Right lobe of liver (tissue), 6 donors: ENCODE results near the gene MYL5. TPM values are rescaled to one million over a fixed set of nuclear protein-coding genes. Genes with fewer than 3 reads are reported as not detected.

Experiments
- ATAC-seq, 4 donors: fragments of 200-7000 bp; cut with Tn5 transposase; one replicate each; pipeline ENCODE4 v1.9.1; 2020; ENCODE audit warnings: mild to moderate bottlenecking in 4 of 4, moderate library complexity in 4 of 4
- DNase-seq, 3 donors: peaks; one replicate each; pipeline ENCODE4 v3.0.0-alpha.2; 2020
- H3K27ac ChIP-seq, 3 donors: fragments of 200-600 bp; one replicate each; pipeline ENCODE4 v1.8.0; 2022
- H3K27me3 ChIP-seq, 2 donors: fragments of 200-600 bp; one replicate each; pipeline ENCODE4 v1.8.0; 2022
- H3K36me3 ChIP-seq, 4 donors: fragments of 200-600 bp; sonication (generic) in 1 of 4; one replicate each; pipeline versions ENCODE4 v1.5.1 to v1.8.0; 2017 to 2022; ENCODE audit warnings: control low read depth in 1 of 4
- H3K4me1 ChIP-seq, 4 donors: fragments of 200-600 bp; sonication (generic) in 1 of 4; one replicate each; pipeline versions ENCODE4 v1.5.1 to v1.8.0; 2017 to 2022; ENCODE audit warnings: control low read depth in 1 of 4
- H3K4me3 ChIP-seq, 3 donors: fragments of 200-600 bp; one replicate each; pipeline ENCODE4 v1.8.0; 2022
- H3K9me3 ChIP-seq, 4 donors: fragments of 200-600 bp; sonication (generic) in 1 of 4; one replicate each; pipeline versions ENCODE4 v1.5.1 to v1.8.0; 2017 to 2022; ENCODE audit warnings: control low read depth in 1 of 4
- CTCF ChIP-seq, 4 donors: fragments of 200-600 bp in 3 of 4; fragments of 450-650 bp in 1 of 4; IDR thresholded peaks; one replicate each; pipeline versions ENCODE4 v1.5.1 to v1.8.0; 2016 to 2022; ENCODE audit warnings: antibody characterized with exemption in 4 of 4, mild to moderate bottlenecking in 2 of 4
- POLR2A ChIP-seq: fragments of 450-650 bp; IDR thresholded peaks from one replicate; pipeline ENCODE4 v1.6.1; 2017; ENCODE audit warnings: antibody characterized with exemption, mild to moderate bottlenecking
- WGBS: methylation state at CpG from one replicate; pipeline ENCODE4 v1.1.6; 2018; ENCODE audit warnings: low coverage, low lambda C conversion rate; ENCODE audit not compliant: insufficient coverage; ENCODE audit errors: missing lambda C conversion rate; 5-methylcytosine and 5-hydroxymethylcytosine counted together
- intact Hi-C, 2 donors: fragments of 100-400 bp; cut with DNase I; formaldehyde crosslinking; loops; one replicate each; pipeline versions ENCODE4 v1.11.2 to v1.14.1; 2022
- total RNA-seq, 6 experiments: library from RNA; depleted of rRNA in 2 of 6; stranded (reverse); fragments of >200 nt in 2 of 6; fragmentation: NEBNext Ultra II Directional in 3 of 6; extraction: Animal tissue kit (Norgen Biotek cat#: 25700) in 3 of 6; gene quantifications; one replicate each; pipeline versions ENCODE4 v1.1.0 to v1.2.4, GENCODE V29; 2016 to 2023
- donor health status: DM: no; HTN: yes; CAD: no.
- donor health status: DM: no; HTN: no; CAD: no.
- donor health status: DM: no; HTN: no; CAD: no.
- donor health status: DM: no; HTN: yes; CAD: no.
- donor health status: DM: no; HTN: yes; CAD: no.

MYL5 gene
- total RNA-seq, 6 experiments from 2014 or later, result 6.9 to 9.2 (median 8.4) TPM

- ATAC-seq, result no peak
- TF ChIP-seq POLR2A (no peak), CTCF (IDR thresholded peaks at IDR 0.05) (no peak)
Observed at GRCh38 chr4:654503-654845, 19.9 kb upstream of the MYL5 start.

GRCh38 chr4:654871-655463, 19.4 kb upstream of the MYL5 start:
- DNase-seq (peak in 2 of 3 donors; percentile 12 to 40), ATAC-seq (no peak)
- intact Hi-C loops, result no loop called here
- no peaks in the 10 kb centered on the region for H3K9me3 ChIP-seq
- TF ChIP-seq CTCF (IDR thresholded peaks at IDR 0.05) (no peak), POLR2A (no peak)
- H3K27ac ChIP-seq, result no peak overlapping the region
- WGBS, result 45% methylated on average over 4 of the region's 17 CpGs
- no peak overlapping the region for H3K4me3 ChIP-seq
- no peaks in the 10 kb centered on the region for H3K4me1 ChIP-seq
- no peaks in the 10 kb centered on the region for H3K36me3 ChIP-seq
- no peaks in the 10 kb centered on the region for H3K27me3 ChIP-seq

More at GRCh38 chr4:654503-654845, 19.9 kb upstream of the MYL5 start:
- Histone ChIP-seq H3K27ac (no peak overlapping the region), H3K9me3 (no peaks in the 10 kb centered on the region), H3K4me1 (no peaks in the 10 kb centered on the region), H3K27me3 (no peaks in the 10 kb centered on the region), H3K36me3 (no peaks in the 10 kb centered on the region), H3K4me3 (no peak overlapping the region)
- WGBS, result no CpG with 5 or more reads among the region's 17 CpGs
- intact Hi-C loops, result no loop called here
- peak in 1 of 3 donors; percentile 46 for DNase-seq

- Histone ChIP-seq H3K27ac (no peak overlapping the region), H3K27me3 (no peaks in the 10 kb centered on the region), H3K36me3 (no peaks in the 10 kb centered on the region), H3K4me3 (no peak overlapping the region), H3K9me3 (no peaks in the 10 kb centered on the region), H3K4me1 (no peaks in the 10 kb centered on the region)
- intact Hi-C loops, result no loop called here
- TF ChIP-seq POLR2A (no peak), CTCF (IDR thresholded peaks at IDR 0.05) (no peak)
- no CpG with 5 or more reads among the region's 26 CpGs for WGBS
- DNase-seq, result peak in 2 of 3 donors; percentile 13 to 39
- peak in 1 of 4 donors; percentile 6 for ATAC-seq
Observed at GRCh38 chr4:655464-656151, 18.7 kb upstream of the MYL5 start.

GRCh38 chr4:656436-657337, 17.7 kb upstream of the MYL5 start:
- H3K36me3 ChIP-seq, result no peaks in the 10 kb centered on the region
- DNase-seq, result peak in 2 of 3 donors; percentile 20 to 48
- 79% methylated on average over 18 of the region's 58 CpGs for WGBS
- intact Hi-C loops, result no loop called here
- TF ChIP-seq POLR2A, result no peak
- TF ChIP-seq CTCF (IDR thresholded peaks at IDR 0.05), result no peak
- no peaks in the 10 kb centered on the region for H3K27me3 ChIP-seq
- no peaks in the 10 kb centered on the region for H3K4me1 ChIP-seq
- H3K27ac ChIP-seq, result no peak overlapping the region
- H3K4me3 ChIP-seq, result no peak overlapping the region
- ATAC-seq, result no peak
- H3K9me3 ChIP-seq, result no peaks in the 10 kb centered on the region
